Right lobe of liver (tissue), 4 donors: ENCODE measurements around the gene PRIM2.

ENCODE experiments used
- POLR2A ChIP-seq: fragments of 450-650 bp; IDR thresholded peaks from one replicate; pipeline ENCODE4 v1.6.1; 2017; ENCODE audit warnings: antibody characterized with exemption, mild to moderate bottlenecking
- TF ChIP-seq, protein P1 (sequence below), 4 donors: fragments of 200-600 bp in 3 of 4; fragments of 450-650 bp in 1 of 4; IDR thresholded peaks; one replicate each; pipeline versions ENCODE4 v1.5.1 to v1.8.0; 2016 to 2022; ENCODE audit warnings: antibody characterized with exemption in 4 of 4, mild to moderate bottlenecking in 2 of 4
- donor health status: DM: no; HTN: no; CAD: no.
- donor health status: DM: no; HTN: no; CAD: no.
- donor health status: DM: no; HTN: yes; CAD: no.

- TF ChIP-seq POLR2A = no peak
- TF ChIP-seq, protein P1, sequence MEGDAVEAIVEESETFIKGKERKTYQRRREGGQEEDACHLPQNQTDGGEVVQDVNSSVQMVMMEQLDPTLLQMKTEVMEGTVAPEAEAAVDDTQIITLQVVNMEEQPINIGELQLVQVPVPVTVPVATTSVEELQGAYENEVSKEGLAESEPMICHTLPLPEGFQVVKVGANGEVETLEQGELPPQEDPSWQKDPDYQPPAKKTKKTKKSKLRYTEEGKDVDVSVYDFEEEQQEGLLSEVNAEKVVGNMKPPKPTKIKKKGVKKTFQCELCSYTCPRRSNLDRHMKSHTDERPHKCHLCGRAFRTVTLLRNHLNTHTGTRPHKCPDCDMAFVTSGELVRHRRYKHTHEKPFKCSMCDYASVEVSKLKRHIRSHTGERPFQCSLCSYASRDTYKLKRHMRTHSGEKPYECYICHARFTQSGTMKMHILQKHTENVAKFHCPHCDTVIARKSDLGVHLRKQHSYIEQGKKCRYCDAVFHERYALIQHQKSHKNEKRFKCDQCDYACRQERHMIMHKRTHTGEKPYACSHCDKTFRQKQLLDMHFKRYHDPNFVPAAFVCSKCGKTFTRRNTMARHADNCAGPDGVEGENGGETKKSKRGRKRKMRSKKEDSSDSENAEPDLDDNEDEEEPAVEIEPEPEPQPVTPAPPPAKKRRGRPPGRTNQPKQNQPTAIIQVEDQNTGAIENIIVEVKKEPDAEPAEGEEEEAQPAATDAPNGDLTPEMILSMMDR (IDR thresholded peaks at IDR 0.05) = no peak
These were observed 117.5 kb downstream of the PRIM2 start for GRCh38 chr6:57434944-57435343.
